Neuronal stem cell (in vitro differentiated cells): ENCODE results near the gene MAPK10.

ENCODE experiments used
- DNase-seq: peaks from one replicate; pipeline ENCODE4 v3.0.0-alpha.2; 2013; ENCODE audit warnings: low spot score
- H2AFZ ChIP-seq: one replicate; pipeline ENCODE4 v1.6.1; 2013; ENCODE audit warnings: mild to moderate bottlenecking, low read length, inconsistent platforms
- H2AK5ac ChIP-seq: 2 replicates; pipeline ENCODE4 v1.6.1; 2013; ENCODE audit warnings: low read depth, mild to moderate bottlenecking, inconsistent platforms, low read length, moderate library complexity, mixed read lengths
- H2BK120ac ChIP-seq: 2 replicates; pipeline ENCODE4 v1.6.1; 2013; ENCODE audit warnings: low read depth, mild to moderate bottlenecking, inconsistent platforms, low read length, moderate library complexity, mixed read lengths
- H2BK12ac ChIP-seq: one replicate; pipeline ENCODE4 v1.6.1; 2013; ENCODE audit warnings: low read length, inconsistent platforms
- H2BK15ac ChIP-seq: 2 replicates; pipeline ENCODE4 v1.6.1; 2013; ENCODE audit warnings: mild to moderate bottlenecking, low read length, inconsistent platforms, mixed read lengths
- H2BK5ac ChIP-seq: one replicate; pipeline ENCODE4 v1.6.1; 2013; ENCODE audit warnings: inconsistent platforms, mild to moderate bottlenecking, low read length, moderate library complexity
- H3K14ac ChIP-seq: one replicate; pipeline ENCODE4 v1.6.1; 2013; ENCODE audit warnings: low read length, inconsistent platforms
- H3K18ac ChIP-seq: 2 replicates; pipeline ENCODE4 v1.6.1; 2013; ENCODE audit warnings: low read length, inconsistent platforms
- H3K23ac ChIP-seq: 2 replicates; pipeline ENCODE4 v1.6.1; 2013; ENCODE audit warnings: low read depth, mild to moderate bottlenecking, mixed read lengths, low read length, inconsistent platforms; ENCODE audit not compliant: poor library complexity
- H3K27ac ChIP-seq: replicated peaks from 3 replicates; pipeline ENCODE4 v1.5.1; 2013; ENCODE audit warnings: low read length, inconsistent platforms
- H3K27me3 ChIP-seq, 3 experiments: 2 replicates each; pipeline ENCODE4 v1.6.1; 2013; ENCODE audit warnings: low read length in 3 of 3, mild to moderate bottlenecking in 2 of 3, inconsistent platforms in 1 of 3, low read depth in 1 of 3, mixed read lengths in 1 of 3, moderate library complexity in 1 of 3; ENCODE audit not compliant: control insufficient read depth in 3 of 3, insufficient read depth in 3 of 3
- H3K36me3 ChIP-seq, 2 donors: replicated peaks in 1 of 2; 2 replicates each; pipeline ENCODE4 v1.6.1; 2013; ENCODE audit warnings: low read length in 2 of 2; ENCODE audit not compliant: control insufficient read depth in 2 of 2, insufficient read depth in 2 of 2
- H3K4ac ChIP-seq: 2 replicates; pipeline ENCODE4 v1.6.1; 2013; ENCODE audit warnings: inconsistent platforms, mild to moderate bottlenecking, low read length, moderate library complexity
- H3K4me1 ChIP-seq, 2 donors: 1 replicate in 1 of 2; 2 replicates in 1 of 2; pipeline ENCODE4 v1.6.1; 2013; ENCODE audit warnings: low read length in 2 of 2, low read depth in 1 of 2; ENCODE audit not compliant: control insufficient read depth in 2 of 2, insufficient read depth in 1 of 2
- H3K4me2 ChIP-seq: one replicate; pipeline ENCODE4 v1.6.1; 2013; ENCODE audit warnings: mild to moderate bottlenecking, low read length, inconsistent platforms; ENCODE audit not compliant: insufficient read depth, poor library complexity, severe bottlenecking
- H3K4me3 ChIP-seq, 2 donors: 2 replicates each; pipeline ENCODE4 v1.5.1; 2013; ENCODE audit warnings: low read length in 2 of 2, mild to moderate bottlenecking in 2 of 2, inconsistent platforms in 1 of 2, moderate library complexity in 1 of 2
- H3K79me1 ChIP-seq: one replicate; pipeline ENCODE4 v1.6.1; 2013; ENCODE audit warnings: low read depth, mild to moderate bottlenecking, inconsistent platforms, low read length, moderate library complexity
- H3K9ac ChIP-seq: one replicate; pipeline ENCODE4 v1.6.1; 2013; ENCODE audit warnings: mild to moderate bottlenecking, low read depth, low read length, inconsistent platforms; ENCODE audit not compliant: poor library complexity
- H3K9me3 ChIP-seq, 2 donors: replicated peaks in 1 of 2; 2 replicates each; pipeline versions ENCODE3 to v1.6.1; 2013; ENCODE audit warnings: low read length in 2 of 2, mild to moderate bottlenecking in 2 of 2, inconsistent platforms in 1 of 2, low read depth in 1 of 2, mixed read lengths in 1 of 2, moderate library complexity in 1 of 2; ENCODE audit not compliant: control insufficient read depth in 2 of 2, insufficient read depth in 1 of 2
- H4K8ac ChIP-seq: one replicate; pipeline ENCODE4 v1.6.1; 2013; ENCODE audit warnings: low read depth, mild to moderate bottlenecking, inconsistent platforms, low read length, moderate library complexity
- H4K91ac ChIP-seq: one replicate; pipeline ENCODE4 v1.6.1; 2013; ENCODE audit warnings: low read length, low read depth, mild to moderate bottlenecking, inconsistent platforms; ENCODE audit not compliant: poor library complexity
- WGBS, 2 donors: extraction: QIAGEN DNeasy Blood & Tissue Kit; methylation state at CpG; one replicate each; pipeline ENCODE4 v1.1.7; 2013; ENCODE audit warnings: missing lambda C conversion rate in 2 of 2, mixed read lengths in 1 of 2; ENCODE audit not compliant: insufficient read length in 2 of 2, insufficient replicate concordance in 1 of 2; ENCODE audit errors: extremely low coverage in 2 of 2; 5-methylcytosine and 5-hydroxymethylcytosine counted together

MAPK10 gene

GRCh38 chr4:86035688-86036087 lies 324.2 kb downstream of the MAPK10 start:
- Histone ChIP-seq H4K8ac (no peak overlapping the region), H3K23ac (no peak overlapping the region), H3K4ac (no peak overlapping the region), H3K4me1 (no peaks in the 10 kb centered on the region), H3K9me3 (peaks cover 0 to 4% of the 10 kb centered on the region in 2 donors), H2BK120ac (no peak overlapping the region), H3K27me3 (no peaks in the 10 kb centered on the region), H4K91ac (no peak overlapping the region), H2BK5ac (no peak overlapping the region), H3K14ac (no peak overlapping the region), H3K4me2 (no peak overlapping the region), H3K36me3 (peaks cover 4 to 97% of the 10 kb centered on the region in 2 donors), H2AK5ac (no peak overlapping the region), H2BK12ac (no peak overlapping the region), H2BK15ac (no peak overlapping the region), H3K18ac (no peak overlapping the region), H3K4me3 (no peak overlapping the region), H3K79me1 (no peaks in the 10 kb centered on the region), H3K27ac (no peak overlapping the region), H2AFZ (no peak overlapping the region), H3K9ac (no peak overlapping the region)
- no peak for DNase-seq
- WGBS, 2 donors: no CpG with 5 or more reads among the region's 1 CpG

- no peak overlapping the region for H2BK120ac ChIP-seq
- H4K8ac ChIP-seq: no peak overlapping the region
- no peak for DNase-seq
- no peaks in the 10 kb centered on the region for H3K79me1 ChIP-seq
- no peak overlapping the region for H2BK12ac ChIP-seq
- H3K9ac ChIP-seq: no peak overlapping the region
- no peak overlapping the region for H2AK5ac ChIP-seq
- H4K91ac ChIP-seq: no peak overlapping the region
- no peaks in the 10 kb centered on the region for H3K4me1 ChIP-seq
- no peak overlapping the region for H3K4ac ChIP-seq
- no peak overlapping the region for H3K18ac ChIP-seq
- no peak overlapping the region for H2BK15ac ChIP-seq
- no CpG with 5 or more reads among the region's 2 CpGs for WGBS, 2 donors
- no peak overlapping the region for H2BK5ac ChIP-seq
- no peak overlapping the region for H3K27ac ChIP-seq
- H3K9me3 ChIP-seq: no peaks in the 10 kb centered on the region
- H3K14ac ChIP-seq: no peak overlapping the region
- H3K4me3 ChIP-seq: no peak overlapping the region
- no peak overlapping the region for H2AFZ ChIP-seq
- peaks cover 4 to 97% of the 10 kb centered on the region in 2 donors for H3K36me3 ChIP-seq
- no peak overlapping the region for H3K4me2 ChIP-seq
- no peaks in the 10 kb centered on the region for H3K27me3 ChIP-seq
- no peak overlapping the region for H3K23ac ChIP-seq
Observed at GRCh38 chr4:86034616-86035015, 325.2 kb downstream of the MAPK10 start.

- Histone ChIP-seq H3K4ac (no peak overlapping the region), H3K4me1 (no peaks in the 10 kb centered on the region), H3K36me3 (peaks cover 2 to 97% of the 10 kb centered on the region in 2 donors), H3K4me2 (no peak overlapping the region), H3K14ac (no peak overlapping the region), H2BK5ac (no peak overlapping the region), H3K18ac (no peak overlapping the region), H4K8ac (no peak overlapping the region), H3K9ac (no peak overlapping the region), H2AK5ac (no peak overlapping the region), H3K4me3 (no peak overlapping the region), H3K9me3 (no peaks in the 10 kb centered on the region), H3K23ac (no peak overlapping the region), H2BK15ac (no peak overlapping the region), H3K27me3 (no peaks in the 10 kb centered on the region), H2BK120ac (no peak overlapping the region), H2AFZ (no peak overlapping the region), H4K91ac (no peak overlapping the region), H2BK12ac (no peak overlapping the region), H3K27ac (no peak overlapping the region), H3K79me1 (no peaks in the 10 kb centered on the region)
- no CpG with 5 or more reads among the region's 4 CpGs for WGBS, 2 donors
- no peak for DNase-seq
Observed at GRCh38 chr4:86033171-86033570, 326.7 kb downstream of the MAPK10 start.

- Histone ChIP-seq H2BK15ac (no peak overlapping the region), H3K4me1 (no peaks in the 10 kb centered on the region), H4K91ac (no peak overlapping the region), H3K9me3 (no peaks in the 10 kb centered on the region), H3K23ac (no peak overlapping the region), H2AFZ (no peak overlapping the region), H2AK5ac (no peak overlapping the region), H2BK120ac (no peak overlapping the region), H4K8ac (no peak overlapping the region), H3K27me3 (no peaks in the 10 kb centered on the region), H3K18ac (no peak overlapping the region), H3K4me2 (no peak overlapping the region), H3K14ac (no peak overlapping the region), H3K36me3 (peaks cover 4 to 97% of the 10 kb centered on the region in 2 donors), H3K27ac (no peak overlapping the region), H3K9ac (no peak overlapping the region), H3K4ac (no peak overlapping the region), H3K79me1 (no peaks in the 10 kb centered on the region), H3K4me3 (no peak overlapping the region), H2BK12ac (no peak overlapping the region), H2BK5ac (no peak overlapping the region)
- DNase-seq: no peak
- no CpG with 5 or more reads among the region's 4 CpGs for WGBS, 2 donors
Observed at GRCh38 chr4:86032476-86033022, 327.3 kb downstream of the MAPK10 start.
